Heart left ventricle (tissue), 16 donors: ENCODE results near the gene NAALADL2. TPM values are rescaled to one million over a fixed set of nuclear protein-coding genes. Genes with fewer than 3 reads are reported as not detected.
A peak's percentile ranks its signal among the peaks of the same experiment; 100 is the strongest.

Experiments
- ATAC-seq, 4 donors: fragments of 200-7000 bp; cut with Tn5 transposase; one replicate each; pipeline ENCODE4 v1.9.1; 2020 to 2022; ENCODE audit warnings: moderate library complexity in 4 of 4, mild to moderate bottlenecking in 3 of 4, moderate number of reproducible peaks in 1 of 4
- DNase-seq, 5 donors: peaks; one replicate each; pipeline ENCODE4 v3.0.0-alpha.2; 2020
- H3K27ac ChIP-seq, 12 donors: fragments of 200-600 bp; sonication (generic) in 4 of 12; one replicate each; pipeline versions ENCODE4 v1.5.0 to v1.8.0; 2016 to 2022; ENCODE audit warnings: mild to moderate bottlenecking in 2 of 12
- H3K27me3 ChIP-seq, 9 donors: fragments of 200-600 bp; sonication (generic) in 2 of 9; one replicate each; pipeline versions ENCODE4 v1.5.1 to v1.8.0; 2016 to 2022; ENCODE audit warnings: mild to moderate bottlenecking in 3 of 9
- H3K36me3 ChIP-seq, 9 donors: fragments of 200-600 bp; sonication (generic) in 2 of 9; one replicate each; pipeline versions ENCODE4 v1.5.0 to v1.8.0; 2018 to 2022; ENCODE audit warnings: mild to moderate bottlenecking in 2 of 9
- H3K4me1 ChIP-seq, 12 donors: fragments of 200-600 bp; sonication (generic) in 4 of 12; one replicate each; pipeline versions ENCODE4 v1.5.0 to v1.8.0; 2016 to 2022; ENCODE audit warnings: mild to moderate bottlenecking in 3 of 12
- H3K4me3 ChIP-seq, 12 donors: fragments of 200-600 bp; sonication (generic) in 4 of 12; one replicate each; pipeline versions ENCODE4 v1.5.0 to v1.8.0; 2017 to 2022; ENCODE audit warnings: mild to moderate bottlenecking in 9 of 12, moderate library complexity in 4 of 12
- H3K9me3 ChIP-seq, 12 donors: fragments of 200-600 bp; sonication (generic) in 4 of 12; one replicate each; pipeline versions ENCODE4 v1.5.0 to v1.8.0; 2016 to 2022; ENCODE audit warnings: mild to moderate bottlenecking in 1 of 12
- POLR2A ChIP-seq, 2 donors: fragments of 450-650 bp; IDR thresholded peaks; one replicate each; pipeline ENCODE4 v1.6.1; 2017; ENCODE audit warnings: antibody characterized with exemption in 2 of 2, mild to moderate bottlenecking in 2 of 2, moderate library complexity in 2 of 2
- WGBS, 4 donors: extraction: QIAGEN DNeasy Blood & Tissue Kit in 2 of 4; methylation state at CpG; one replicate each; pipeline versions ENCODE4 v1.1.5 to v1.1.7; 2013 to 2018; 5-methylcytosine and 5-hydroxymethylcytosine counted together
- intact Hi-C, 10 donors: fragments of 100-400 bp; cut with DNase I; formaldehyde crosslinking; loops; one replicate each; pipeline versions ENCODE4 v1.11.1 to v1.14.2; 2022
- polyA plus RNA-seq, 2 donors: library from polyadenylated mRNA; stranded (reverse); fragments of 200-250 nt; gene quantifications; one replicate each; pipeline ENCODE4 v1.2.3, GENCODE V29; 2013
- total RNA-seq, 9 donors: library from RNA; depleted of rRNA in 2 of 9; stranded (reverse); fragments of >200 nt in 2 of 9; fragmentation: NEBNext Ultra II Directional in 3 of 9; extraction: Animal tissue kit (Norgen Biotek cat#: 25700) in 3 of 9; gene quantifications; one replicate each; pipeline versions ENCODE4 v1.1.0 to v1.2.4, GENCODE V29; 2016 to 2023
- TF ChIP-seq, protein P1 (sequence below), 12 donors: fragments of 200-600 bp; sonication (generic) in 4 of 12; IDR thresholded peaks; one replicate each; pipeline versions ENCODE4 v1.5.0 to v1.8.0; 2018 to 2022; ENCODE audit warnings: antibody characterized with exemption in 12 of 12, mild to moderate bottlenecking in 5 of 12
- donor health status: ischemic (EF 13 %, LVEDD 7.1; RV severe dilation, severe dysfunction).
- donor health status: healthy with polysubstance abuse.
- donor health status: DM: no; HTN: yes; CAD: no.
- donor health status: DM: no; HTN: no; CAD: no.
- donor health status: ischemic (EF 25% LVEDD 6.9; RV normal size, moderate dysfunction).
- donor health status: ischemic (EF 25% LVEDD 5.7; RV mildly dilated, moderate dysfunction).
- donor health status: healthy.
- donor health status: DM: yes; HTN: yes; CAD: no.
- donor health status: ischemic (EF 35%, LVEDD 5.7; RV mildly dilated, moderate dysfunction).
- donor health status: nonischemic (EF 11% LVEDD 7.7; RV severe dilation, severe dysfunction).
- donor health status: DM: yes; HTN: yes; CAD: no.
- donor health status: PGD.
- donor health status: ischemic (EF 29% LVEDD 5.4; RV normal size, mild dysfunction).
- donor health status: nonischemic (EF 23%, LVEDD 6.1; RV moderate dilation, normal function).

NAALADL2 gene
- total and polyA plus RNA-seq, 11 donors: 0.23 to 8.5 (median 3.0) TPM

DNA sequence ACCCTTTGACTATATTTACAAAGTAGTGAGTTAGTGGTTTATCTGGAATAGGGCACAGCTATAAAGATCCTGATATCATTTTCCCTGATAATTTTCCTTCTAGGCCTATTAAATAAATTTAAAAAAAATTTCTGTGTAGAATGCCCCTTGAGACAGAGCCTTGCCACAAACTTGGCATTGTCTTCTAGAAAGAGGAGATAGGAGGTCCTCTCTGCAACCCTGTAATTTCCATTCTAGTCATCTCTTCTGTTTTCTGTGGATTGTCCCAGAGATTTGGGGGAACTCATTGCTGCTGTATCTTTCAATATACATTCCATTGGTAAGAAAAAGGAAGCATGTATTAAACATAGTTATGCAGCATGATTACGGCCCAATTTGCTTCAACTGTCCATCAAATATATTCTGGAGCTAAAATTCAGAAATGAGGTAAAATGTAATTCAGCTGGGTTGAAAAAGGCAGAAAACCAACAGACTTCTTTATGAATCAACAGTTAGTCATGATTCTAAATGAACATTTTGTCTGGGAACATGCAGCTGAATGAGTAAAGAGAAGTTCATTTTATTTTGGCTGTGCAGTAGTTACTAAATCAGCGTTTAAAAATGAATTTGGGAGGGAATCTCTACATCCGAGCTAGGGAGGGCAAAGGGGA, 401.1 kb downstream of the NAALADL2 start:
- intact Hi-C loops: no loop called here
- TF ChIP-seq, protein P1, sequence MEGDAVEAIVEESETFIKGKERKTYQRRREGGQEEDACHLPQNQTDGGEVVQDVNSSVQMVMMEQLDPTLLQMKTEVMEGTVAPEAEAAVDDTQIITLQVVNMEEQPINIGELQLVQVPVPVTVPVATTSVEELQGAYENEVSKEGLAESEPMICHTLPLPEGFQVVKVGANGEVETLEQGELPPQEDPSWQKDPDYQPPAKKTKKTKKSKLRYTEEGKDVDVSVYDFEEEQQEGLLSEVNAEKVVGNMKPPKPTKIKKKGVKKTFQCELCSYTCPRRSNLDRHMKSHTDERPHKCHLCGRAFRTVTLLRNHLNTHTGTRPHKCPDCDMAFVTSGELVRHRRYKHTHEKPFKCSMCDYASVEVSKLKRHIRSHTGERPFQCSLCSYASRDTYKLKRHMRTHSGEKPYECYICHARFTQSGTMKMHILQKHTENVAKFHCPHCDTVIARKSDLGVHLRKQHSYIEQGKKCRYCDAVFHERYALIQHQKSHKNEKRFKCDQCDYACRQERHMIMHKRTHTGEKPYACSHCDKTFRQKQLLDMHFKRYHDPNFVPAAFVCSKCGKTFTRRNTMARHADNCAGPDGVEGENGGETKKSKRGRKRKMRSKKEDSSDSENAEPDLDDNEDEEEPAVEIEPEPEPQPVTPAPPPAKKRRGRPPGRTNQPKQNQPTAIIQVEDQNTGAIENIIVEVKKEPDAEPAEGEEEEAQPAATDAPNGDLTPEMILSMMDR (IDR thresholded peaks at IDR 0.05): no peak
- TF ChIP-seq POLR2A (IDR thresholded peaks at IDR 0.05): no peak
- Histone ChIP-seq H3K4me1 (peaks cover 0 to 4% (median 0%) of the 10 kb centered on the region in 12 donors), H3K9me3 (no peaks in the 10 kb centered on the region), H3K36me3 (no peaks in the 10 kb centered on the region), H3K4me3 (no peak overlapping the region), H3K27me3 (no peaks in the 10 kb centered on the region), H3K27ac (peak overlapping the region in 1 of 12 donors; percentile 33)
- ATAC-seq: peak in 2 of 4 donors; percentile 42 to 76
- 67 to 72% (median 69%) methylated on average over 3 of the region's 3 CpGs for WGBS, 4 donors
- no peak for DNase-seq

DNA sequence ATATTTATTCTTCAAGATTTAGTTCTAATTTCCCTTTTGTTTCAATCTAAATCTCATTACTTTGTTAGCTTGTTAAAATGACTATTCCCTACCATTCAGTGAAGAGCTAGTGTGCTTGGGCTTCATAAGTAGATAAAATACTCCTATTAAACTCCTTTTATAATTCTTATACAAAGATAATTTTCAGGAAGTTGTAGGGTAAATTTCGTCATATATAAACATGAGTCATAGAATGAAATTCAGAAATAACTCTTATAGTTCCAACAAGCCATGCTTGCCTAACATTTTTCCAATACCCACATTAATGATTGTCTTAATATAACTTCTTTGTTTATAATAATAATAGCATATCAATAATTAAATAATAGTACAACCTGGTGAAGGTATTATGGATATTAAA, 407.3 kb downstream of the NAALADL2 start:
- Histone ChIP-seq H3K27me3 (no peaks in the 10 kb centered on the region), H3K4me3 (no peak overlapping the region), H3K9me3 (no peaks in the 10 kb centered on the region), H3K4me1 (no peaks in the 10 kb centered on the region), H3K36me3 (no peaks in the 10 kb centered on the region), H3K27ac (no peak overlapping the region)
- 41 to 75% (median 65%) methylated on average over 1 of the region's 1 CpG for WGBS, 4 donors
- DNase-seq (no peak), ATAC-seq (no peak)
- intact Hi-C loops: no loop called here
- TF ChIP-seq POLR2A (IDR thresholded peaks at IDR 0.05): no peak
- TF ChIP-seq, protein P1 (IDR thresholded peaks at IDR 0.05): no peak

DNA sequence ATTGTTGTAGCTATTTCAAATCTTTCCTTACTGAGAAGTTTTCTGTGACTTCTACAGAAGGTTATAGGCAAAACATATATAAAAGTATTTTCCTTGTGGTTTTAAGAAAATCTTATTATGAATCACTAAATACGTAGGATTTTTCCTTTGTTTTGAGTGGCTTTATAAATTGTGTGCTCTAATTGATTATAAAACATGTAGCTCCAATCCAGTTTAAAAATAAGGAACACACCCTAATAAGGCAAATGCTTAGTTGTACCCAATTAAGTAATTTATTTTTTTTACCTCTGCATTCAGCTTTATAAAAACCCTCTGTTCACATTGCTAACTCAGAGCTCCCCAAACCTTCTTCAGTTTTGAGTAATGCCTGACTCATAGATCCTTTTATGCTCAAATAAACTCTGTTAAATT, 408.0 kb downstream of the NAALADL2 start:
- no peak for DNase-seq

DNA sequence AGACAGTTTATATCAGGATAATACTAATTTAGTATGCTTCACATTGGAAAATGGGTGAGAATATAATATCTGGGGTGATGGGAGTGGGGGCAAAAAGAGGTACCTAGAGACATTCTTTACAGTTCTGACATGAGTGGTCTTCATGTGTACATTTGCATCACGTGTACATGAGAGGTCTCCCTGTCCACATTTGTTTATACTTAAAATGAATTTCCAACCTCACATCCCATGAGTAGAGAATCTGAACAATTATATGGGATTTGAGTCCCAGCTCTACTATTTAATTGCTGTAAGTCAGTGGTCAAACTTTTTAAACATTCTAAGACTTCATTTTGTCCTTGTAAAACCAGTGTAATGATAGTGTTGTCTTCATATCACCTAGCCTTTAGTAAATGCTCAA, 408.4 kb downstream of the NAALADL2 start:
- no peaks in the 10 kb centered on the region for H3K36me3 ChIP-seq

More for the DNA sequence above, 408.0 kb downstream of the NAALADL2 start:
- ATAC-seq: no peak
- Histone ChIP-seq H3K36me3 (no peaks in the 10 kb centered on the region), H3K27me3 (no peaks in the 10 kb centered on the region), H3K4me3 (no peak overlapping the region), H3K9me3 (no peaks in the 10 kb centered on the region), H3K27ac (no peak overlapping the region), H3K4me1 (no peaks in the 10 kb centered on the region)
- WGBS, 4 donors: 90 to 96% (median 93%) methylated on average over 1 of the region's 1 CpG
- intact Hi-C loops: no loop called here
- TF ChIP-seq, protein P1 (IDR thresholded peaks at IDR 0.05): no peak
- no peak for TF ChIP-seq POLR2A (IDR thresholded peaks at IDR 0.05)

More for the DNA sequence above, 408.4 kb downstream of the NAALADL2 start:
- DNase-seq (no peak), ATAC-seq (no peak)
- Histone ChIP-seq H3K27me3 (no peaks in the 10 kb centered on the region), H3K4me3 (no peak overlapping the region), H3K4me1 (no peaks in the 10 kb centered on the region), H3K27ac (no peak overlapping the region), H3K9me3 (no peaks in the 10 kb centered on the region)
- intact Hi-C loops: no loop called here
- TF ChIP-seq, protein P1 (IDR thresholded peaks at IDR 0.05): no peak
- no peak for TF ChIP-seq POLR2A (IDR thresholded peaks at IDR 0.05)
- WGBS, 4 donors: 0 to 38% (median 15%) methylated on average over 1 of the region's 1 CpG
